ENCODE measurements around the gene RNU5D-1.
"Not testable (repeated sequence)": the region's sequence is repeated elsewhere in the genome, so short reads cannot be mapped to it uniquely, and the experiment has no call there.

The RNU5D-1 gene

GRCh38 chr1:44757420-44757819 is 26.4 kb upstream of the RNU5D-1 start:
- DNase-seq, result no peak
- no peaks in the 10 kb centered on the region for H3K27me3 Mint-ChIP-seq (ENCODE audit: low read depth, poor library complexity)
- peaks cover 66% of the 10 kb centered on the region for H3K36me3 Mint-ChIP-seq (ENCODE audit: low read depth)
- H3K27ac Mint-ChIP-seq, result no peak overlapping the region
- H3K9me3 Mint-ChIP-seq, result no peaks in the 10 kb centered on the region
- no peak overlapping the region for H3K4me3 Mint-ChIP-seq
- no peaks in the 10 kb centered on the region for H3K4me1 Mint-ChIP-seq
- TF ChIP-seq CTCF (IDR thresholded peaks at IDR 0.05), result no peak

DNA sequence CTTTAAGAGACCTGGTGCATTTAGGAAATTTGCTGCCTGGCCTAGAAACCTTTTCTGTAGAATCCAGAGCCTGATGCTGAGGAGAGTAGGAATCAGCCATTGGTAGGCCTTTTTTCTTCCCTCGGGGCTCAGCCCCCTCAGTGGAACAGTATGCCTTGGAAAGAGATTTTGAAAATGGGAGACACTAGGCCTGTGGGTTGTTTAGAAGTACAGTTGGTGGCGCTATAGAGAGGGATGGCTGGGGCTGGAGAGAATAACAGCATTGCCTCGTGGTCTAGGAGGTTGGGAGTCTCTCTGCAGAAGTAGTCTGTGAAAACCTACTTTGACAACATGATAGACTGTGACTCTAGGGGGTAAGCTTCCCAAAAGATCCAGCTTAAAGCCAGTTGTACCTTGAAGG is 16.9 kb upstream of the RNU5D-1 start:
- TF ChIP-seq CTCF (IDR thresholded peaks at IDR 0.05), result no peak
- Mint-ChIP-seq H3K27ac (no peak overlapping the region), H3K36me3 (ENCODE audit: low read depth) (peaks cover 50% of the 10 kb centered on the region), H3K27me3 (ENCODE audit: low read depth, poor library complexity) (peaks cover 2% of the 10 kb centered on the region), H3K4me1 (peaks cover 4% of the 10 kb centered on the region), H3K9me3 (no peaks in the 10 kb centered on the region), H3K4me3 (no peak overlapping the region)
- DNase-seq, result no peak

DNA sequence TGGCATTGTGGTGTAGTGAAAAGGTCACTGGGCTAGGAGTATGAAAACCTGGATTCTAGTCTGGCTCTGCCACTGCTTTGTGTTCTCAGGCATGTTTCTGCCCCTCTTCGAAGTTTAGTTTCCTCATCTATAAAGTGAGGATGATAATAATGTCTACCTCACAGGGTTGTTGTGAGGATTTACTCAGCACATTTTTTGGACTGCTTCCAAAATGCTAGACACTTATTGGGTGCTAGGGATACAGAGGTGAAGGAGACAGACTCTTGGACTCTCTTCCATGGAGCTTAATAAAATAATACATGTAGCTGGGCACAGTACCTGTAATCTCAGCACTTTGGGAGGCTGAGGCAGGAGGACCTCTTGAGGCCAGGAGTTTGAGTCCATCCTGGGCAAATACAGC is 12.2 kb upstream of the RNU5D-1 start:
- H3K27ac Mint-ChIP-seq, result peak overlapping the region; percentile 18
- DNase-seq, result no peak
- peak overlapping the region; percentile 39 for H3K4me3 Mint-ChIP-seq
- no peak for TF ChIP-seq CTCF (IDR thresholded peaks at IDR 0.05)
- H3K4me1 Mint-ChIP-seq, result peaks cover 27% of the 10 kb centered on the region
- H3K27me3 Mint-ChIP-seq (ENCODE audit: low read depth, poor library complexity), result no peaks in the 10 kb centered on the region
- peaks cover 44% of the 10 kb centered on the region for H3K36me3 Mint-ChIP-seq (ENCODE audit: low read depth)
- peaks cover 8% of the 10 kb centered on the region for H3K9me3 Mint-ChIP-seq

- H3K36me3 Mint-ChIP-seq (ENCODE audit: low read depth), result peaks cover 27% of the 10 kb centered on the region
- peaks cover 27% of the 10 kb centered on the region for H3K4me1 Mint-ChIP-seq
- DNase-seq, result no peak
- no peaks in the 10 kb centered on the region for H3K27me3 Mint-ChIP-seq (ENCODE audit: low read depth, poor library complexity)
- no peak for TF ChIP-seq CTCF (IDR thresholded peaks at IDR 0.05)
- H3K27ac Mint-ChIP-seq, result peak overlapping the region; percentile 90
- peak overlapping the region; percentile 96 for H3K4me3 Mint-ChIP-seq
- H3K9me3 Mint-ChIP-seq, result peaks cover 12% of the 10 kb centered on the region
Measured at GRCh38 chr1:44740179-44740617, 9.2 kb upstream of the RNU5D-1 start.

DNA sequence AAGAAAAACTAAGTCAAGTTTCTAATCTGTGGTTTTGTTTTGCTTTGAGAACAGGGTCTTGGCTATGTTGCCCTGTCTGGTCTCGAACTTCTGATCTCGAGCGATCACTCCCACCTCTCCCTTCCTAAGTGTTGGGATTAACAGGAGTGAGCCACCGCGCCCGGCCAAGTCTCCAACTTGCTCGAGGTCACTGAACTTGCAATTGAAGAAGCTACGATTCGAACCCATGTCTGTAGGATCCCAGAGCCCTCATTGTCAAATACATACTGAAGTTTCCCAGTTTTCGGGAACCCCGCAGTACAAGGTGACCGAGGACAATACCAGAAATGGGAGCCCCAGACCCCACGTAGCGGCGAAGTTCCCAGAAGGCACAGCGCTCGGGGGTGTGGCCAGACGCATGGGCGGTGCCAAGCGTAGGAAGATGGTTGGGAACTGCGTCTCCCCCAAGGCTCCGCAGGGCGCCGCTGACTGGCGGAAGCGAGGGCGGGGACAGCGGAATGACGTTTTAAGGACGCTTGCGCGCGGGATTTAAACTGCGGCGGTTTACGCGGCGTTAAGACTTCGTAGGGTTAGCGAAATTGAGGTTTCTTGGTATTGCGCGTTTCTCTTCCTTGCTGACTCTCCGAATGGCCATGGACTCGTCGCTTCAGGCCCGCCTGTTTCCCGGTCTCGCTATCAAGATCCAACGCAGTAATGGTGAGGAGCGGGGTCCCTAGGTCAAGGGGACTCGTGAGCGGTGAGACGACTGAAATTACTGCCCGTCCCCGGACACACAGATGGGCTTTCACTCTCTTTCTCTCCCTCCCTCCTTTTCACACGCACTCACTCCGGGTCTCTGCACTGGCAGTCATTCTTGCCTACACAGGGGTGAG is 8.6 kb upstream of the RNU5D-1 start, which contains the start of gene KIF2C:
Gene KIF2C, plus strand, starts transcription at position 531 of the 872 bp plus-strand sequence. Its CDS starts 96 bp downstream, at position 627.
- Mint-ChIP-seq H3K9me3 (peaks cover 12% of the 10 kb centered on the region), H3K4me3 (peak within 1 kb of the TSS; percentile 96), H3K27ac (peak within 1 kb of the TSS; percentile 90), H3K27me3 (ENCODE audit: low read depth, poor library complexity) (no peaks in the 10 kb centered on the region), H3K36me3 (ENCODE audit: low read depth) (peaks cover 26% of the 10 kb centered on the region), H3K4me1 (peaks cover 27% of the 10 kb centered on the region)
- TF ChIP-seq CTCF (IDR thresholded peaks at IDR 0.05), result no peak
- DNase-seq, result peak; percentile 95

DNA sequence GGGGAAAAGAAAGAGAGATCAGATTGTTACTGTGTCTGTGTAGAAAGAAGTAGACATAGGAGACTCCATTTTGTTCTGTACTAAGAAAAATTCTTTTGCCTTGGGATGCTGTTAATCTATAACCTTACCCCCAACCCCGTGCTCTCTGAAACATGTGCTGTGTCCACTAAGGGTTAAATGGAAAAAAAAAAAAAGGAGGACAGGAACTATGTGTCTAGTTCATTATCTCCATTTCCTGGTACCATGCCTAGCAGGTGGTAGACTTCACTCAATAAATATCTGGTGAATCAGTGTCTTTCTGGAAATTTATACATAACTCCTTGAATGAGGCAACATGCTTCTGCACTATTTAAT is 8.0 kb upstream of the RNU5D-1 start:
- Mint-ChIP-seq H3K36me3 (ENCODE audit: low read depth) (peaks cover 20% of the 10 kb centered on the region), H3K4me3 (peak overlapping the region; percentile 96), H3K9me3 (peaks cover 12% of the 10 kb centered on the region), H3K27ac (peak overlapping the region; percentile 85), H3K4me1 (peaks cover 27% of the 10 kb centered on the region)
- DNase-seq; H3K27me3 Mint-ChIP-seq (ENCODE audit: low read depth, poor library complexity): not testable (repeated sequence)

Data from nephron progenitor cell (in vitro differentiated cells).